Measurements from ENCODE around the gene BCAR1. TPM values are rescaled to one million over a fixed set of nuclear protein-coding genes. Genes with fewer than 3 reads are reported as not detected.
A peak's percentile ranks its signal among the peaks of the same experiment; 100 is the strongest.

The BCAR1 gene
- total and polyA plus RNA-seq, 2 of the 13 experiments (the other 11 are each of a cell fraction or from before 2014, with no cell fraction given), result 48.1 to 51.7 TPM

DNA sequence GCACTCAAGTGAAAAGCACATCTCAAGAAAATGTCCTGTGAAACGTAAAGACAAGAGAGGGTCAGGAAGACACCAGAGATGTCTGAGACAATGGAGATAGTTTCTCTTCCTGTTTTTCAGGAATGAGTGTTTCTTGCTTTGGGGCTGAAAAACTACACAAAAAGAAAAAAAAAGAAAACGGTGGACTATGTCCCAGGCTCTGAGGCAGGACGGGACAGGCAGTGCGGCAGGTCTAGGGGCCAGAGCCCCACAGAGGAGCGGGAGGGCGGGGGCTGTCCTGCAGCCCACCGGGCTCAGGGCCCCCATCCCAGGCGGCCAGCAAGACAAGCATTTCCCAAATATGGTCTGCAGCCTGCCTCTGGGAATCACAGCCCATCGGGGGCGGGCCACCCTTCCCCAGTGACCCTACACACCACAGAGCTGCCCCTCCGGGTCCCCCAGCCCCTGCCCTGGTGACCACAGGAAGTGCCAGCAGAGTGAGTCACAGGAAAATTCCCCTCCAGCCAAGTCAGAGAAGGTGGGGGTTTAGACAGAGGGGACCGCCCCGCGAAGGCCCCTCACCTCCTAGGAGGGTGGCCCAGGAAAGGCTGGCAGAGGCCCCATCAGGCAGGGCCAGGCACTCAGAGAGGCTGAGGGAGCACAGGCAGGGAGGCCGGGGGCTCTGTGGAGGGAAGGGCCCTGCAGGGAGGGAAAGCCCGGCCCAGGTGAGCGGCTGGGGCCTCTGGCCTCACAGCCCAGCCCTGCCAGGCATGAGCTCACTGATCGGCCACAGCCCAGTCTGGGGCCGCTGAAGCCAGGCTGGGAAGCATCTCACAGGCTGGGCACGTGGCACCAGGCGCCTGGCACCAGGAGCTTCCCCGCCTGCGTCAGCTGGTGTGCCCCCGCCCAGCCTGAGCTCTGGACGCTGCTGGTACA is 6.3 kb downstream of the BCAR1 start (continued):
- TF ChIP-seq, protein P1, sequence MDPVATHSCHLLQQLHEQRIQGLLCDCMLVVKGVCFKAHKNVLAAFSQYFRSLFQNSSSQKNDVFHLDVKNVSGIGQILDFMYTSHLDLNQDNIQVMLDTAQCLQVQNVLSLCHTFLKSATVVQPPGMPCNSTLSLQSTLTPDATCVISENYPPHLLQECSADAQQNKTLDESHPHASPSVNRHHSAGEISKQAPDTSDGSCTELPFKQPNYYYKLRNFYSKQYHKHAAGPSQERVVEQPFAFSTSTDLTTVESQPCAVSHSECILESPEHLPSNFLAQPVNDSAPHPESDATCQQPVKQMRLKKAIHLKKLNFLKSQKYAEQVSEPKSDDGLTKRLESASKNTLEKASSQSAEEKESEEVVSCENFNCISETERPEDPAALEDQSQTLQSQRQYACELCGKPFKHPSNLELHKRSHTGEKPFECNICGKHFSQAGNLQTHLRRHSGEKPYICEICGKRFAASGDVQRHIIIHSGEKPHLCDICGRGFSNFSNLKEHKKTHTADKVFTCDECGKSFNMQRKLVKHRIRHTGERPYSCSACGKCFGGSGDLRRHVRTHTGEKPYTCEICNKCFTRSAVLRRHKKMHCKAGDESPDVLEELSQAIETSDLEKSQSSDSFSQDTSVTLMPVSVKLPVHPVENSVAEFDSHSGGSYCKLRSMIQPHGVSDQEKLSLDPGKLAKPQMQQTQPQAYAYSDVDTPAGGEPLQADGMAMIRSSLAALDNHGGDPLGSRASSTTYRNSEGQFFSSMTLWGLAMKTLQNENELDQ (CRISPR knock-in tag; IDR thresholded peaks at IDR 0.05; ENCODE audit: borderline replicate concordance), result 0 out of 2 replicates have a peak, but pooled peaks have one; percentile 44
- TF ChIP-seq TSC22D2 (CRISPR knock-in tag; IDR thresholded peaks at IDR 0.05; ENCODE audit: borderline replicate concordance), result peak; percentile 23; the same call in 1 of the 2 replicates
- TF ChIP-seq BCL6 (CRISPR knock-in tag; IDR thresholded peaks at IDR 0.05), result peak; percentile 72
- peak; percentile 19; the same call in 1 of the 2 replicates for TF ChIP-seq ZNF546 (CRISPR knock-in tag; conservative IDR thresholded peaks at IDR 0.05)
- TF ChIP-seq ZNF605 (CRISPR knock-in tag; IDR thresholded peaks at IDR 0.05), result peak; percentile 99
- no peak for TF ChIP-seq RFX1 (IDR thresholded peaks at IDR 0.05)
- TF ChIP-seq, protein P2, sequence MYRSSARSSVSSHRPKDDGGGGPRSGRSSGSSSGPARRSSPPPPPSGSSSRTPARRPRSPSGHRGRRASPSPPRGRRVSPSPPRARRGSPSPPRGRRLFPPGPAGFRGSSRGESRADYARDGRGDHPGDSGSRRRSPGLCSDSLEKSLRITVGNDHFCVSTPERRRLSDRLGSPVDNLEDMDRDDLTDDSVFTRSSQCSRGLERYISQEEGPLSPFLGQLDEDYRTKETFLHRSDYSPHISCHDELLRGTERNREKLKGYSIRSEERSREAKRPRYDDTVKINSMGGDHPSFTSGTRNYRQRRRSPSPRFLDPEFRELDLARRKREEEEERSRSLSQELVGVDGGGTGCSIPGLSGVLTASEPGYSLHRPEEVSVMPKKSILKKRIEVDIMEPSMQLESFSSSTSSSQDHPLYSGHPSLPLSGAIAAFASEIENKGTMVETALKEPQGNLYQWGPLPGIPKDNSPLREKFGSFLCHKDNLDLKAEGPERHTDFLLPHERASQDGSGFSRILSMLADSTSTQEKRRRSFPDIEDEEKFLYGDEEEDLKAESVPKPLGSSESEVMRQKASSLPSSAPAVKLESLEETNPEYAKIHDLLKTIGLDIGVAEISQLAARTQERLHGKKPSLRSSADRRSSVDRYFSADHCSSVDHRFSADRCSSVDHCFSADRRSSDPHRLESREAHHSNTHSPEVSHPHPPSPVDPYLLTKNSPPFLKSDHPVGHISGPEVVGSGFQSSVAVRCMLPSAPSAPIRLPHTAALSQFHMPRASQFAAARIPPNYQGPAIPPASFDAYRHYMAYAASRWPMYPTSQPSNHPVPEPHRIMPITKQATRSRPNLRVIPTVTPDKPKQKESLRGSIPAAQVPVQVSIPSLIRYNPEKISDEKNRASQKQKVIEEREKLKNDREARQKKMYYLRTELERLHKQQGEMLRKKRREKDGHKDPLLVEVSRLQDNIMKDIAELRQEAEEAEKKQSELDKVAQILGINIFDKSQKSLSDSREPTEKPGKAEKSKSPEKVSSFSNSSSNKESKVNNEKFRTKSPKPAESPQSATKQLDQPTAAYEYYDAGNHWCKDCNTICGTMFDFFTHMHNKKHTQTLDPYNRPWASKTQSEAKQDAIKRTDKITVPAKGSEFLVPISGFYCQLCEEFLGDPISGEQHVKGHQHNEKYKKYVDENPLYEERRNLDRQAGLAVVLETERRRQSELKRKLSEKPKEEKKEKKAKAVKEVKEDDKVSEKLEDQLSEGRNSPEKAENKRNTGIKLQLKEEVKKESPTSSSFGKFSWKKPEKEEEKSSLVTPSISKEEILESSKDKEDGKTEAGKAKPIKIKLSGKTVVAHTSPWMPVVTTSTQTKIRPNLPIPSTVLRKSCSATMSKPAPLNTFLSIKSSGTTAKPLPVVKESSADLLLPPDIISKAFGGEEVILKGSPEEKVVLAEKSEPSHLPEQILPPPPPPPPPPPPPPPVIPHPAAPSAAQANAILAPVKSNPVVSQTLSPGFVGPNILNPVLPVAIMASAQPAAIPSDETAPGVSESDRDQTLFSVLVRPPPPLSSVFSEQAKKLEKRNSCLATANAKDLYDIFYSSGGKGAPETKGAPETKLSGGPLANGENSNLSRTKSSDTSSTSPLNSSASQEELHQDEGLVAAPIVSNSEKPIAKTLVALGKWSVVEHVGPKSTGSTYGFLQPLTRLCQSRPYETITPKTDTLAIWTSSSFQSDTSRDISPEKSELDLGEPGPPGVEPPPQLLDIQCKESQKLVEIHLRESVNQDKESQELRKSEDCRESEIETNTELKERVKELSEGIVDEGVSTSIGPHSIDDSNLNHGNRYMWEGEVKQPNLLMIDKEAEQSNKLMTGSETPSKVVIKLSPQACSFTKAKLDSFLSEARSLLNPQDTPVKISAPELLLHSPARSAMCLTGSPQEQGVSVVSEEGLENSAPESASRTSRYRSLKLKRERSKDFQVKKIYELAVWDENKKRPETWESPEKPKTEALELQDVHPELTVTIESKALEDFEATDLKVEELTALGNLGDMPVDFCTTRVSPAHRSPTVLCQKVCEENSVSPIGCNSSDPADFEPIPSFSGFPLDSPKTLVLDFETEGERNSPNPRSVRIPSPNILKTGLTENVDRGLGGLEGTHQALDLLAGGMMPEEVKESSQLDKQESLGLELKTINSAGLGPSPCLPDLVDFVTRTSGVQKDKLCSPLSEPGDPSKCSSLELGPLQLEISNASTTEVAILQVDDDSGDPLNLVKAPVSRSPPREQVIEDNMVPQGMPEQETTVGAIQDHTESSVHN (CRISPR knock-in tag; IDR thresholded peaks at IDR 0.05), result peak; percentile 42; the same call in 1 of the 2 replicates
- TF ChIP-seq RORA (CRISPR knock-in tag; IDR thresholded peaks at IDR 0.05), result no peak
- TF ChIP-seq AKAP8 (CRISPR knock-in tag; IDR thresholded peaks at IDR 0.05), result peak; percentile 98
- TF ChIP-seq ZNF790 (CRISPR knock-in tag; IDR thresholded peaks at IDR 0.05; ENCODE audit: borderline replicate concordance), result peak; percentile 26; the same call in 1 of the 2 replicates
- peak; percentile 98 for TF ChIP-seq ZNF263 (CRISPR knock-in tag; IDR thresholded peaks at IDR 0.05)
- TF ChIP-seq U2AF1 (optimal IDR thresholded peaks at IDR 0.05; ENCODE audit: low read depth, low read length), result no peak
- TF ChIP-seq ZNF33B (CRISPR knock-in tag; IDR thresholded peaks at IDR 0.05), result peak; percentile 69
- TF ChIP-seq KAT7 (CRISPR knock-in tag; IDR thresholded peaks at IDR 0.05; ENCODE audit: borderline replicate concordance), result peak; percentile 80; the same call in 1 of the 2 replicates
- TF ChIP-seq, protein P3, sequence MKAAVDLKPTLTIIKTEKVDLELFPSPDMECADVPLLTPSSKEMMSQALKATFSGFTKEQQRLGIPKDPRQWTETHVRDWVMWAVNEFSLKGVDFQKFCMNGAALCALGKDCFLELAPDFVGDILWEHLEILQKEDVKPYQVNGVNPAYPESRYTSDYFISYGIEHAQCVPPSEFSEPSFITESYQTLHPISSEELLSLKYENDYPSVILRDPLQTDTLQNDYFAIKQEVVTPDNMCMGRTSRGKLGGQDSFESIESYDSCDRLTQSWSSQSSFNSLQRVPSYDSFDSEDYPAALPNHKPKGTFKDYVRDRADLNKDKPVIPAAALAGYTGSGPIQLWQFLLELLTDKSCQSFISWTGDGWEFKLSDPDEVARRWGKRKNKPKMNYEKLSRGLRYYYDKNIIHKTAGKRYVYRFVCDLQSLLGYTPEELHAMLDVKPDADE (CRISPR knock-in tag; IDR thresholded peaks at IDR 0.05), result no peak; the same call in 1 of the 2 replicates
- peak; percentile 98 for TF ChIP-seq MTA1 (CRISPR knock-in tag; IDR thresholded peaks at IDR 0.05; ENCODE audit: borderline replicate concordance)

Data from HepG2 (cell line).